Thoracic aorta (tissue), 2 donors: ENCODE data around the gene TMTC2. TPM values are rescaled to one million over a fixed set of nuclear protein-coding genes. Genes with fewer than 3 reads are reported as not detected.

Source experiments
- ATAC-seq: fragments of 150-250 bp; one replicate; pipeline ENCODE4 v1.8.0; 2017; ENCODE audit warnings: low read depth; ENCODE audit not compliant: insufficient number of reproducible peaks, low FRiP score
- DNase-seq: peaks from one replicate; pipeline ENCODE4 v3.0.0-alpha.2; 2020; ENCODE audit warnings: low spot score
- H3K27ac ChIP-seq, 2 donors: fragments of 200-600 bp; sonication (generic); 1 replicate in 1 of 2; 2 replicates in 1 of 2; pipeline ENCODE4 v1.5.1; 2016; ENCODE audit warnings: mild to moderate bottlenecking in 2 of 2, moderate library complexity in 2 of 2
- H3K27me3 ChIP-seq: fragments of 200-600 bp; sonication (generic); replicated peaks from 2 replicates; pipeline ENCODE4 v1.6.0; 2016; ENCODE audit warnings: mild to moderate bottlenecking; ENCODE audit not compliant: insufficient read depth
- H3K36me3 ChIP-seq: fragments of 200-600 bp; sonication (generic); one replicate; pipeline ENCODE4 v1.5.1; 2016
- H3K4me1 ChIP-seq, 2 donors: fragments of 200-600 bp; sonication (generic); 1 replicate in 1 of 2; 2 replicates in 1 of 2; pipeline versions ENCODE4 v1.5.1 to v1.6.0; 2016; ENCODE audit warnings: low read depth in 2 of 2, mild to moderate bottlenecking in 1 of 2; ENCODE audit not compliant: control insufficient read depth in 1 of 2
- H3K4me3 ChIP-seq: fragments of 200-600 bp; sonication (generic); 2 replicates; pipeline ENCODE4 v1.5.1; 2016; ENCODE audit warnings: mild to moderate bottlenecking
- H3K9me3 ChIP-seq: fragments of 200-600 bp; sonication (generic); 2 replicates; pipeline ENCODE4 v1.5.1; 2016
- CTCF ChIP-seq: fragments of 200-600 bp; sonication (generic); IDR thresholded peaks from one replicate; pipeline ENCODE4 v1.5.1; 2019; ENCODE audit warnings: antibody characterized with exemption
- total RNA-seq, 2 donors: library from RNA; depleted of rRNA; stranded (reverse); fragments of >200 nt; gene quantifications; one replicate each; pipeline versions ENCODE4 v1.1.0 to v1.2.3, GENCODE V29; 2016

TMTC2 gene
- total RNA-seq, 2 donors from 2014 or later: 2.8 to 8.6 TPM

GRCh38 chr12:82659343-82660207 lies 27.1 kb upstream of the TMTC2 start:
- TF ChIP-seq CTCF: no peak
- Histone ChIP-seq H3K4me1 (no peaks in the 10 kb centered on the region), H3K9me3 (no peaks in the 10 kb centered on the region), H3K36me3 (no peaks in the 10 kb centered on the region), H3K27ac (no peak overlapping the region), H3K27me3 (no peaks in the 10 kb centered on the region), H3K4me3 (no peak overlapping the region)
- ATAC-seq: no peak
- DNase-seq: no peak

GRCh38 chr12:82660541-82661325 lies 26.0 kb upstream of the TMTC2 start:
- H3K36me3 ChIP-seq: no peaks in the 10 kb centered on the region
- H3K27ac ChIP-seq: no peak overlapping the region
- no peak for TF ChIP-seq CTCF
- no peak for DNase-seq
- no peaks in the 10 kb centered on the region for H3K9me3 ChIP-seq
- ATAC-seq: no peak
- H3K4me3 ChIP-seq: no peak overlapping the region
- H3K4me1 ChIP-seq: no peaks in the 10 kb centered on the region
- H3K27me3 ChIP-seq: no peaks in the 10 kb centered on the region

GRCh38 chr12:82663893-82664292 lies 22.8 kb upstream of the TMTC2 start:
- no peaks in the 10 kb centered on the region for H3K4me1 ChIP-seq
- DNase-seq (no peak), ATAC-seq (no peak)
- H3K4me3 ChIP-seq: no peak overlapping the region
- H3K27ac ChIP-seq: no peak overlapping the region
- no peaks in the 10 kb centered on the region for H3K27me3 ChIP-seq
- H3K36me3 ChIP-seq: no peaks in the 10 kb centered on the region
- no peaks in the 10 kb centered on the region for H3K9me3 ChIP-seq
- TF ChIP-seq CTCF: no peak

- no peaks in the 10 kb centered on the region for H3K27me3 ChIP-seq
- DNase-seq (no peak), ATAC-seq (no peak)
- no peak overlapping the region for H3K4me3 ChIP-seq
- TF ChIP-seq CTCF: no peak
- H3K4me1 ChIP-seq: no peaks in the 10 kb centered on the region
- H3K9me3 ChIP-seq: no peaks in the 10 kb centered on the region
- no peak overlapping the region for H3K27ac ChIP-seq
- no peaks in the 10 kb centered on the region for H3K36me3 ChIP-seq
Observed at GRCh38 chr12:82665142-82665923, 21.4 kb upstream of the TMTC2 start.

- H3K27ac ChIP-seq: no peak overlapping the region
- ATAC-seq (no peak), DNase-seq (no peak)
- H3K4me1 ChIP-seq: no peaks in the 10 kb centered on the region
- H3K36me3 ChIP-seq: no peaks in the 10 kb centered on the region
- no peaks in the 10 kb centered on the region for H3K27me3 ChIP-seq
- no peak overlapping the region for H3K4me3 ChIP-seq
- no peaks in the 10 kb centered on the region for H3K9me3 ChIP-seq
- TF ChIP-seq CTCF: no peak
Observed at GRCh38 chr12:82666830-82667229, 19.9 kb upstream of the TMTC2 start.
